ENCODE measurements around the gene GZF1.

The GZF1 gene

GRCh38 chr20:23412026-23412425, 50.0 kb downstream of the GZF1 start:
- no peak for DNase-seq

GRCh38 chr20:23413862-23414422, 52.0 kb downstream of the GZF1 start:
- DNase-seq = no peak

- DNase-seq = no peak
Measured at GRCh38 chr20:23414526-23415188, 52.7 kb downstream of the GZF1 start.

GRCh38 chr20:23415555-23415954, 53.6 kb downstream of the GZF1 start:
- no peak for DNase-seq

- no peak for DNase-seq
Measured at GRCh38 chr20:23415959-23416583, 54.1 kb downstream of the GZF1 start.

GRCh38 chr20:23417861-23418260, 55.9 kb downstream of the GZF1 start:
- DNase-seq = no peak

GRCh38 chr20:23419657-23419994, 57.6 kb downstream of the GZF1 start:
- DNase-seq = no peak

- peak; percentile 55 for DNase-seq
Measured at GRCh38 chr20:23419995-23420901, 58.3 kb downstream of the GZF1 start.

- peak; percentile 92 for DNase-seq
Measured at GRCh38 chr20:23420943-23421931, 59.3 kb downstream of the GZF1 start, which contains the start of gene NAPB. TSS of gene NAPB (minus strand) at chr20:23421488. CDS start at chr20:23421402, 86 bp downstream.

Measured in activated T-cell treated with anti-CD3 and anti-CD28 coated beads, Interleukin-2, amount 50 U/mL, for 1 hour (primary cell).